ENCODE results near the gene GIPC3. TPM values are rescaled to one million over a fixed set of nuclear protein-coding genes. Genes with fewer than 3 reads are reported as not detected.
A peak's percentile ranks its signal among the peaks of the same experiment; 100 is the strongest.
"Not testable (repeated sequence)": the region's sequence is repeated elsewhere in the genome, so short reads cannot be mapped to it uniquely, and the experiment has no call there.

GIPC3 gene
- total RNA-seq, 1 donor from 2014 or later, result 1.2 TPM

- no peak for DNase-seq
Measured at GRCh38 chr19:3551792-3552095, 33.5 kb upstream of the GIPC3 start.

GRCh38 chr19:3554254-3555083, 30.8 kb upstream of the GIPC3 start:
- DNase-seq, result peak; percentile 61

- DNase-seq, result no peak
Measured at GRCh38 chr19:3555653-3556422, 29.4 kb upstream of the GIPC3 start.

DNA sequence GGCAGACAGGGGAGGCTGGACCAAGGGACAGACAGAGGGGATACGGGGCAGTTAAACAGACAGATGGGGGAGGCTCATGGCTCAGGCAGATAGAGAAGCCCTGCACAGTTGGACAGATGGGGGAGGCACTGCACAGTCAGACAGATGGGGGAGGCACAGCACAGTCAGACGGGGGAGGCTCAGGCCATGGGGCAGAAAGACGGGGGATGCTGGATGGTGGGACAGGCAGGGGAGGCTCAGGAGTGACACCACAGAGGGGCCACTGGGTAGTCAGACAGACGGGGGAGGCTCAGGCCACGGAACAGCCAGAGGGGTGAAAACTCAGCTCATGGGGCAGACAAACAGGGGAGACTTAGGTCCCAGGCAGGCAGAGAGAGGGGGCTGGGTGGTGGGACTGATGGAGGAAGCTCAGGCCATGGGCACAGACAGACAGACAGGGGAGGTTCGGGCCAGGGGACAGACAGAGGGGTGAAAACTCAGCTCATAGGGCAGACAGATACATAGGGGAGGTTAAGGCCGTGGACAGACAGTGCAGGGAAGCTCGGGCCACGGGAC, 28.8 kb upstream of the GIPC3 start:
- no peak for DNase-seq

- DNase-seq, result peak; percentile 56
Measured at GRCh38 chr19:3556978-3557460, 28.3 kb upstream of the GIPC3 start.

DNA sequence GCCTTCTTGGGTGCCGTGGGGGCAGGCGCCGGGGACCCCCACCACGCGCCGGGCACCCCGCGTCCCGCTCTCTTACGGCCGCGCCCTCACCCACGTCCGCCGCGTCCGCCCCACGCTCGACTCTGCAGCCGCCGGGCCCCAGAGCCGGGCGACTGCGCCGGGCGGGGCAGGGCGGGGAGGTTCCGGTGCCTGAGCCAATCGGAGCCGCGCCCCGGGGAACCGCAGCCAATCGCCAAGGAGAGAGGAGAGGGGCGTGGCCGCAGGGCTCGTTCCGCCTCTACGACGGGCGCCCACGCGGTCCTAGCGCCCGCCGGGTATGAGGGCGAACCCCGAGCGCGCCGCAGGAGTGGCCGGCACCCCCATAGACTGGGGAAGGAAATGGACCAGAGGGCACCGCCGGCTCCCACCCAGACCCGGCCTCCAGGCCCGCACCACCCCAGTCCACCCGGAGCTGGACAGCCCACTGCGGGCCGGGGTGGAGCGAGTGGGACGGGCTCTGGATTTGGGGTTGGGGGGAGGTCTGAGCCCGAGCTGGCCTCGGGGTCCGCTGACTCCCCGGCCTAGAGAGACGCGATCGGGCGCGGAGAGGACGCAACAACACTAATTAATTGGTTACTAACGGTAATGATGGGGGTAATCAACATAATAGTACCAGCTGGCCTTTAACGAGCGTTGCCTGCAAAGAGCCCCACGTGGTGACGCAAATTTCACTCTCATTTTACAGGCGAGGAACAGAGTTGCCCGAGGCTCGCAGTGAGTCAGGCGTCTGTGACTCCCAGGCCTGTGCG, 27.6 kb upstream of the GIPC3 start, which contains the start of gene MFSD12:
TSS of gene MFSD12 (minus strand) at position 126 of the 788 bp plus-strand sequence. CDS start 183 bp downstream, outside the sequence.
- peak; percentile 95 for DNase-seq

DNA sequence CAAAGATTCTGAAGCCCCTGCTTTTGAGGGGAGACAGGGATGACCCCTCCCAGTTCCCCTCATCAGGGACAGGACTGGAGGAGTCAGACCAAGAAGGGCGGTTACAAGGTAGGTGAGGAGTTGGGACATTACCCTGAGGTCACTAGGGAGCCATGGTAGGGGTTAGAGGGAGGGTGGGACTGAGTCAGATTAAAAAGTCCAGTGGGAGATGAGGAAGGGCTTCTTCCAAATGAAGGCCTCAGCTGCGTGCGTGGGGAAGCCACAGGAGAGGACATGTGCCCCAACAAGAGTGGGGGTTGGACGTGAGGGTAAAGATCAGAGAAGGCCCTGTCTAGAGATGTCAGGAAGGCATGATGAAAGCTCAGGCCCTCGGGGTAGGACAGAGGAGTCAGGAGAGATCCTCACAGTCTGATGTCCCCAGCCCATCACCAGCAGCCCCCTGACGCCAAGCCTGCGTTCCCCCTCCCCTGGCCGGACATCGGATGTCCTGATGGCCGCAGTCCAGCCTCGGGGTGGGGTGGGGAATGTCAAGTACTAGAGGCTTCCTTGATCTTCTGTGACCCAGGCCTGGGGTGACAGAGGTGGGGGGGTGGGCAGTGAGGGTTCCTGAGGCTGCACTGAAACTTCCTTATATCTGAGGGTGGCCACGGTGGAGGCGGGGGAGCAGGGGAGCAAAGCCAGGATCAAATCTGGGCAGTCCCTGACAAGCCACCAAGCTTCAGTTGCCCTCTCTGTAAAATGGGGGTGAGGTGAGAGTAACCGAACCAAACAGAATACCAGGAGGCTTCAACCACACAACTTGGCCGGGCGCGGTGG, 21.4 kb upstream of the GIPC3 start:
- no peak for DNase-seq

- no peak for DNase-seq
Measured at GRCh38 chr19:3565139-3565538, 20.1 kb upstream of the GIPC3 start.

- DNase-seq, result not testable (repeated sequence)
Measured at GRCh38 chr19:3570042-3570441, 15.2 kb upstream of the GIPC3 start.

DNA sequence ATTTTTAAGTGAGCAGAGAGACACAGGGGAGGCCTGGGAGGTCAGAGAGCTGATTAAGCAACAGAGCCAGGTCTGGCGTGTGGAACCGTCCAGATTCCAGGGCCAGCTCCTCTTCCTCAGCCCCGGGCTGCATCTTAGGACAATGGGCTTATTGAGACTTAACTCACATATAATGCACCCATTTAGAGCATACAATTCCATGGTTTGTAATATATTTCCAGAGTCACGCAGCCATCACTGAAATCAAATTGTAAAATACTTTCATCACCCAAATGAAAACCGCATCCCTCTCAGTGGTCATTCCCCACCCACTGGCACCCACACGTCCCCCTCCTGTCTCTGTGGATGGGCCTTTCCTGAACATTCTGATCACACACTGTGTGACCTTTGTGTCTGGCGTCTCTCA, 14.7 kb upstream of the GIPC3 start:
- no peak for DNase-seq

GRCh38 chr19:3572132-3572854, 13.0 kb upstream of the GIPC3 start:
- peak; percentile 100 for DNase-seq

DNA sequence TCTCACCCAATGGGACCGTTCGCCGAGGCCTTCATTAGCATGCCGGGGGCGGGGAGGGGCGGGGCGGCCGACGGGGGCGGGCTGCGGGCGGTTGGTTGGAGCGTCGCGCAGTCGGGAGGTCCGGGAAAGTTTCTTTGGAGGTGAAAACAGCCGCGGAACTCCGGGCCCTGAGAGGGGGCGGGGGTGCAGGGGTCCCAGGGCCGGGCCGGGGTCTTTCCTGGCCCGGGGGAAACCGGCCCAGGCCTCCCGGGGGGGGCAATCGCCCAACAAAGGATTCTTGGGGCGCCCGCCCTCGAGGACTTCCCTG, 12.5 kb upstream of the GIPC3 start, which contains the start of gene HMG20B:
TSS of gene HMG20B (plus strand) at position 90 of the 307 bp plus-strand sequence. CDS start 366 bp downstream, outside the sequence.
- no peak for DNase-seq

GRCh38 chr19:3573162-3573857, 12.0 kb upstream of the GIPC3 start:
- DNase-seq, result no peak

- peak; percentile 99 for DNase-seq
Measured at GRCh38 chr19:3573858-3574637, 11.2 kb upstream of the GIPC3 start.

DNA sequence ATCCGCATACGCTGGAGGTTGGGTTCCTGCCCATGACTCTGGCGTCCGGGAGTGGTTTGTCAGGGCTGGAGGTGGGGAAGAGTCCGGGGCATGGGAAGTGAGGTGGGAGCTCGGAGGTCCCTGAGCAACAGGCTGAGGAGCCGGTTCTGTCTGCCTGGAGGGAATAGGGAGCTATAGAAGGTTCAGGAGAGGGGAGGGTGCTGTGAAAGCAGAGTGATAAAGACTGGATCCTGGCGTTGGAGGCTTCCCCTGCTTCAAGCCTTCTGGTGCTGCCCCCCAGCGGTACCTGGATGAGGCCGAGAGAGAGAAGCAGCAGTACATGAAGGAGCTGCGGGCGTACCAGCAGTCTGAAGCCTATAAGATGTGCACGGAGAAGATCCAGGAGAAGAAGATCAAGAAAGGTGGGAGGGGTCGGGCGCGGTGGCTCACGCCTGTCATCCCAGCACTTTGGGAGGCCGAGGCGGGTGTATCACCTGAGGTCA, 10.0 kb upstream of the GIPC3 start:
- DNase-seq, result peak; percentile 50

DNA sequence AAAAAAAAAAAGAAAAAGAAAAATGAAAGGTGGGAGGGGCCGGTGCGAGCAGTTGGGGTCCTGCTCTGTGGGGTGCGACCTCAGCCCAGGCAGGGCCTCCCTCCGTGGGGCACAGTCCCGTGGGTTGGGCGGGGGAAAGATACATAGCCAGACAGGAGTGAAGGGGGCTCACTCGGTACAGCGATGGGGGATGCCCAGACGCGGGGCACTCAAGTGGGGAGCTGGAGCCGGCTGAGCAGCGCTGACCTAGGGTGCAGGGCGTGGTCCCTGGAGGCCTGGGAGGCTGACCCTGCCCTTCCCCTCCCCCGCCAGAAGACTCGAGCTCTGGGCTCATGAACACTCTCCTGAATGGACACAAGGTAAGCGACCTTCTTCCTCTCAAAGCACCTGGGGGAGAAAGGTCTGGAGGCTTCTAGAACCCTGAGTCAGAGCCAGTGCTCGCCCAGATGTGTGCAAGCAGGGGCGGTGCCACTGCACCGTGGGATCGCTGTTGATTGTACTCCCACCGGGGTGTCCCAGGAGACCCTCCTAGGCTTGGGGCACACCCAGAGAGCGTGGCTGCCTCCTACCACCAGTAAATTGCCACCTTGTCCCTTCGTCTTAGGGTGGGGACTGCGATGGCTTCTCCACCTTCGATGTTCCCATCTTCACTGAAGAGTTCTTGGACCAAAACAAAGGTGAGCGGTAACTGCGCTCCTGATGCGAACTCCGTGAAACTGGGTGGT, 9.2 kb upstream of the GIPC3 start:
- DNase-seq, result no peak

GRCh38 chr19:3576696-3577443, 8.4 kb upstream of the GIPC3 start:
- peak; percentile 65 for DNase-seq

All from dermis blood vessel endothelial cell (primary cell).